A673 (cell line): ENCODE data around the gene TLE7. TPM values are rescaled to one million over a fixed set of nuclear protein-coding genes. Genes with fewer than 3 reads are reported as not detected.
A peak's percentile ranks its signal among the peaks of the same experiment; 100 is the strongest.

ENCODE experiments used
- BruUV-seq: library from RNA; stranded (reverse); fragments of 400-500 nt; replicated peaks from 2 replicates; lab custom pipeline; 2021; lab: Mats Ljungman, UMichigan
- CTCF ChIA-PET: fragments of 300-600 bp; sonication (Branson Sonifier 250); formaldehyde crosslinking; loops from one replicate; lab custom pipeline; 2022; ENCODE audit warnings: antibody characterized with exemption; lab: Charles Lee
- POLR2A ChIA-PET: fragments of 300-600 bp; sonication (Branson Sonifier 250); formaldehyde crosslinking; loops from one replicate; lab custom pipeline; 2022; ENCODE audit warnings: antibody characterized with exemption; ENCODE audit not compliant: low non-redundant PET; lab: Charles Lee
- DNase-seq: peaks from one replicate; pipeline ENCODE4 v3.0.0-alpha.2; 2015; ENCODE audit warnings: low spot score
- H3K27ac ChIP-seq: fragments of 200-600 bp; sonication (generic); 2 replicates; pipeline ENCODE4 v1.5.1; 2016; ENCODE audit warnings: mixed run types, low read depth, mild to moderate bottlenecking, mixed read lengths, antibody characterized with exemption, low read length; ENCODE audit not compliant: poor library complexity, severe bottlenecking
- H3K27me3 ChIP-seq: fragments of 200-600 bp; sonication (generic); replicated peaks from 2 replicates; pipeline ENCODE4 v1.6.1; 2017; ENCODE audit warnings: mixed run types, low read depth, mild to moderate bottlenecking, mixed read lengths, antibody characterized with exemption, low read length; ENCODE audit not compliant: insufficient read depth, poor library complexity
- H3K36me3 ChIP-seq: fragments of 200-600 bp; sonication (generic); 2 replicates; pipeline ENCODE4 v1.6.1; 2016; ENCODE audit warnings: mixed run types, mild to moderate bottlenecking, mixed read lengths, antibody characterized with exemption, low read length; ENCODE audit not compliant: insufficient read depth, poor library complexity, severe bottlenecking
- H3K4me1 ChIP-seq: fragments of 200-600 bp; sonication (generic); 2 replicates; pipeline ENCODE4 v1.6.1; 2017; ENCODE audit warnings: mixed run types, mild to moderate bottlenecking, mixed read lengths, antibody characterized with exemption, low read length; ENCODE audit not compliant: insufficient read depth, poor library complexity, severe bottlenecking
- H3K4me3 ChIP-seq: fragments of 200-600 bp; sonication (generic); 2 replicates; pipeline ENCODE4 v1.5.1; 2016; ENCODE audit warnings: low read depth, mixed run types, mild to moderate bottlenecking, mixed read lengths, low read length; ENCODE audit not compliant: poor library complexity, severe bottlenecking
- H3K9me3 ChIP-seq: fragments of 200-600 bp; sonication (generic); 2 replicates; pipeline ENCODE4 v1.6.1; 2016; ENCODE audit warnings: mixed run types, low read depth, mild to moderate bottlenecking, mixed read lengths, antibody characterized with exemption, low read length; ENCODE audit not compliant: poor library complexity, severe bottlenecking
- CTCF ChIP-seq: fragments of 300-800, 200-600 bp; sonication (generic); conservative IDR thresholded peaks from 2 replicates; pipeline ENCODE4 v1.5.1; 2017; ENCODE audit warnings: low read depth, mild to moderate bottlenecking, antibody characterized with exemption, low read length, moderate library complexity, mixed read lengths
- EZH2 ChIP-seq: fragments of 200-600 bp; sonication (generic); IDR thresholded peaks from 2 replicates; pipeline ENCODE4 v1.6.1; 2017; ENCODE audit warnings: borderline replicate concordance, low read depth, mild to moderate bottlenecking, mixed read lengths, antibody characterized with exemption, low read length; ENCODE audit not compliant: poor library complexity, severe bottlenecking
- intact Hi-C: fragments of 100-400 bp; cut with micrococcal nuclease; formaldehyde crosslinking; loops from one replicate; pipeline ENCODE4 v1.10.0; 2022; ENCODE audit not compliant: unreplicated experiment
- total RNA-seq: library from RNA; stranded (reverse); gene quantifications from 2 replicates; pipeline ENCODE4 v1.2.3, GENCODE V29; 2021

The TLE7 gene
- total RNA-seq, 1 experiment from 2014 or later, result not detected

- no peak overlapping the region for H3K27ac ChIP-seq
- BruUV-seq, result no TSS peak
- DNase-seq, result peak; percentile 80
- TF ChIP-seq CTCF, result no peak
- no peak for TF ChIP-seq EZH2
- H3K4me1 ChIP-seq, result no peaks in the 10 kb centered on the region
- H3K36me3 ChIP-seq, result no peaks in the 10 kb centered on the region
- POLR2A ChIA-PET, result no interaction called here
- H3K27me3 ChIP-seq, result peaks cover 70% of the 10 kb centered on the region
- intact Hi-C loops, result no loop called here
- no peaks in the 10 kb centered on the region for H3K9me3 ChIP-seq
- H3K4me3 ChIP-seq, result peak overlapping the region; percentile 26
- CTCF ChIA-PET, result no interaction called here
Observed at GRCh38 chr16:71426069-71426879, 15.6 kb downstream of the TLE7 start.

DNA sequence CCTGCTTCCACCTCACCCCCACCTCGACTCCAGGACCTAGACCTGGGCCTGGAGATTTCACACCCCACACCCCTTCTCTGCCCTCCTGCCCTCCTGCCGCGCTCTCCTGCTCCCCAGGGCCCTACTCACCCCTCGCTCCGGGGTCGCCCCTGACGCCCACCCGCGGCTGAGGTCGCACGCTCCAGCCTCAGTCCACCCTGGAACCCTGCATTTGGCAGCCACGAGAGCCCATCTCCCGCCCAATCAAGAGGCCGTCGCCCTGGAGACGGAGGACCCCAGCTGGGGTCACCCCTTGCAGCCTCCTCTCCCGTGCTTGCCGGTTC lies 16.1 kb downstream of the TLE7 start:
- BruUV-seq, result no TSS peak
- ChIA-PET CTCF (no interaction called here), POLR2A (no interaction called here)
- H3K9me3 ChIP-seq, result no peaks in the 10 kb centered on the region
- peak overlapping the region; percentile 26 for H3K4me3 ChIP-seq
- no peak for DNase-seq
- H3K27ac ChIP-seq, result no peak overlapping the region
- H3K4me1 ChIP-seq, result no peaks in the 10 kb centered on the region
- intact Hi-C loops, result no loop called here
- peaks cover 65% of the 10 kb centered on the region for H3K27me3 ChIP-seq
- TF ChIP-seq CTCF (no peak), EZH2 (peak; percentile 26)
- H3K36me3 ChIP-seq, result no peaks in the 10 kb centered on the region

DNA sequence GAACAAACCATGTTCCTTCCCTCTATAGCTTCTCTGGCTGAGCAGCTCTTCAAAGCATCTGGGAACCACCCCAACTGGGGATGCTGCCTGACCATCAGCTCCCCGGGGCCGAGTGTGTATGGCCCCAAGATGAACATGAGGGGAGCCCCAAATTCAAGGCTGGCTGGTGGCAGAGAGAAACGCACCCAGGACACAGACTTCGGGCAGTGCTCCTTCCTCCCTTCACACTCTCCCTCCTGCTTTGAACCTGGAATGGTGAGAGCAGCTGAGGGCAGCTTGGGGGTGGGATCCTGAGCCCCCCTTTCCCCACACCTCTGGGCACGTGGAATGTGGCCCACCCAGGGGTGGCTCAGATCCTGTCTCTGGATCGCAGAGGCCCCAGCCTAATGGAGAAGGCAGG lies 17.2 kb downstream of the TLE7 start:
- Histone ChIP-seq H3K27me3 (peaks cover 59% of the 10 kb centered on the region), H3K27ac (no peak overlapping the region), H3K9me3 (no peaks in the 10 kb centered on the region), H3K4me3 (no peak overlapping the region), H3K4me1 (no peaks in the 10 kb centered on the region), H3K36me3 (no peaks in the 10 kb centered on the region)
- TF ChIP-seq EZH2 (no peak), CTCF (no peak)
- intact Hi-C loops, result no loop called here
- ChIA-PET CTCF (no interaction called here), POLR2A (no interaction called here)
- BruUV-seq, result no TSS peak
- DNase-seq, result no peak
